Measurements from ENCODE around the gene GCKR. TPM values are rescaled to one million over a fixed set of nuclear protein-coding genes. Genes with fewer than 3 reads are reported as not detected.

The GCKR gene, protein sequence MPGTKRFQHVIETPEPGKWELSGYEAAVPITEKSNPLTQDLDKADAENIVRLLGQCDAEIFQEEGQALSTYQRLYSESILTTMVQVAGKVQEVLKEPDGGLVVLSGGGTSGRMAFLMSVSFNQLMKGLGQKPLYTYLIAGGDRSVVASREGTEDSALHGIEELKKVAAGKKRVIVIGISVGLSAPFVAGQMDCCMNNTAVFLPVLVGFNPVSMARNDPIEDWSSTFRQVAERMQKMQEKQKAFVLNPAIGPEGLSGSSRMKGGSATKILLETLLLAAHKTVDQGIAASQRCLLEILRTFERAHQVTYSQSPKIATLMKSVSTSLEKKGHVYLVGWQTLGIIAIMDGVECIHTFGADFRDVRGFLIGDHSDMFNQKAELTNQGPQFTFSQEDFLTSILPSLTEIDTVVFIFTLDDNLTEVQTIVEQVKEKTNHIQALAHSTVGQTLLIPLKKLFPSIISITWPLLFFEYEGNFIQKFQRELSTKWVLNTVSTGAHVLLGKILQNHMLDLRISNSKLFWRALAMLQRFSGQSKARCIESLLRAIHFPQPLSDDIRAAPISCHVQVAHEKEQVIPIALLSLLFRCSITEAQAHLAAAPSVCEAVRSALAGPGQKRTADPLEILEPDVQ
- total RNA-seq, result not detected
- not detected for polyA plus RNA-seq
- 0.67 reads per million for total RNA-seq

GRCh38 chr2:27496357-27497287 lies at the start of gene GCKR:
GCKR (plus strand) TSS chr2:27496839; CDS start chr2:27496905, 66 bp downstream.
- peaks cover 46 to 62% (median 51%) of the 10 kb centered on the region in 5 donors for H3K27me3 Mint-ChIP-seq

GRCh38 chr2:27448381-27448780 lies 48.3 kb upstream of the GCKR start:
- H3K4me3 Mint-ChIP-seq, result no peak overlapping the region
- no peak for ATAC-seq
- Histone ChIP-seq H3K27ac (ENCODE audit: low read depth, low read length) (no peak overlapping the region), H3K36me3 (ENCODE audit: control insufficient read depth in 2 of 3, insufficient read depth in 3 of 3, low read length in 3 of 3) (peaks cover 0 to 41% (median 0%) of the 10 kb centered on the region in 3 experiments), H3K4me1 (ENCODE audit: control insufficient read depth in 2 of 2, insufficient read depth in 2 of 2, low read length in 2 of 2) (no peaks in the 10 kb centered on the region), H3K4me3 (ENCODE audit: low read length) (no peak overlapping the region), H3K27me3 (ENCODE audit: control insufficient read depth in 2 of 2, insufficient read depth in 2 of 2, low read length in 2 of 2) (no peaks in the 10 kb centered on the region), H3K9me3 (ENCODE audit: control insufficient read depth in 2 of 3, low read length in 3 of 3) (no peaks in the 10 kb centered on the region)
- peaks cover under 1 to 38% (median 6%) of the 10 kb centered on the region in 5 donors for H3K36me3 Mint-ChIP-seq
- ChIA-PET CTCF (interaction anchor here (1.0 kb wide), 1 partner anchor 234 kb away, joined by 8 read pairs; no protein-coding TSS in a partner anchor), POLR2A (no interaction called here)
- H3K27me3 Mint-ChIP-seq, result no peaks in the 10 kb centered on the region
- DNase-seq, result no peak
- intact Hi-C loops (cut with micrococcal nuclease), result no loop called here
- H3K27ac Mint-ChIP-seq, result peak overlapping the region in 1 of 9 donors; percentile 8
- H3K9me3 Mint-ChIP-seq, result no peaks in the 10 kb centered on the region
- H3K4me1 Mint-ChIP-seq, result peaks cover 0 to 9% (median 7%) of the 10 kb centered on the region in 7 donors

More at GRCh38 chr2:27496357-27497287, at the start of gene GCKR:
- H3K36me3 ChIP-seq (ENCODE audit: control insufficient read depth in 2 of 3, insufficient read depth in 3 of 3, low read length in 3 of 3), result no peaks in the 10 kb centered on the region
- peaks cover 0 to 4% of the 10 kb centered on the region in 2 donors for H3K4me1 ChIP-seq (ENCODE audit: control insufficient read depth in 2 of 2, insufficient read depth in 2 of 2, low read length in 2 of 2)
- peak; percentile 69 for ATAC-seq
- H3K9me3 Mint-ChIP-seq, result peaks cover 0 to 2% (median 0%) of the 10 kb centered on the region in 11 donors
- ChIA-PET CTCF (no interaction called here), POLR2A (no interaction called here)
- H3K36me3 Mint-ChIP-seq, result peaks cover 0 to 5% (median 0%) of the 10 kb centered on the region in 5 donors
- H3K27ac ChIP-seq (ENCODE audit: low read depth, low read length), result no peak within 1 kb of the TSS
- DNase-seq, result no peak
- H3K4me3 ChIP-seq (ENCODE audit: low read length), result no peak within 1 kb of the TSS
- intact Hi-C loops (cut with micrococcal nuclease), result no loop called here
- peaks cover 6 to 17% (median 8%) of the 10 kb centered on the region in 7 donors for H3K4me1 Mint-ChIP-seq
- no peak within 1 kb of the TSS for H3K27ac Mint-ChIP-seq
- H3K4me3 Mint-ChIP-seq, result peak within 1 kb of the TSS; percentile 36 to 87 (median 72)
- H3K9me3 ChIP-seq (ENCODE audit: control insufficient read depth in 2 of 3, low read length in 3 of 3), result no peaks in the 10 kb centered on the region
- peaks cover 7 to 9% of the 10 kb centered on the region in 2 donors for H3K27me3 ChIP-seq (ENCODE audit: control insufficient read depth in 2 of 2, insufficient read depth in 2 of 2, low read length in 2 of 2)

DNA sequence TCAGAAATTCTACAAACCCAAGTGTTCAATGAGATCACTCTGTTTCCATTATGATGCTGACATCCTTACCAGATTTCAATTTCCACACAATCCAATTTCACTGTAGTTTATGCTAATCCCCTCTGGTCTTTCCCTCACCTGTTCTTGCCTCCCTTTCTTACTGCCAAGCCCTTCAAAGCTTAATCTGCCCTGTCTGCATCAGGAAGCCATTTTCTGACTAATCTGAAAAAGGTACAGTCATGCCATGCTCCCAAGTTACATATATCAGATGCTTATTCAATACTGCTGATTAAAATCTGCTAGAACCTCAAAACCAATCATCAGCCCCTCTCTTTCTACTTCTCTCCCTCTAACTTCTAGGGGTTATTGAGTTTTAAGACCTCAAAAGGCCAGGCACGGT lies 45.5 kb upstream of the GCKR start:
- POLR2A ChIA-PET, result no interaction called here
- H3K4me1 ChIP-seq (ENCODE audit: control insufficient read depth in 2 of 2, insufficient read depth in 2 of 2, low read length in 2 of 2), result no peaks in the 10 kb centered on the region
- Mint-ChIP-seq H3K27me3 (no peaks in the 10 kb centered on the region), H3K4me1 (peaks cover 0 to 4% (median 3%) of the 10 kb centered on the region in 7 donors), H3K9me3 (no peaks in the 10 kb centered on the region), H3K36me3 (peaks cover 0 to 50% (median 11%) of the 10 kb centered on the region in 5 donors), H3K27ac (peak overlapping the region in 2 of 9 donors; percentile 6 to 33), H3K4me3 (no peak overlapping the region)
- DNase-seq (no peak), ATAC-seq (no peak)
- H3K27ac ChIP-seq (ENCODE audit: low read depth, low read length), result no peak overlapping the region
- H3K27me3 ChIP-seq (ENCODE audit: control insufficient read depth in 2 of 2, insufficient read depth in 2 of 2, low read length in 2 of 2), result no peaks in the 10 kb centered on the region
- peaks cover 0 to 41% (median 0%) of the 10 kb centered on the region in 3 experiments for H3K36me3 ChIP-seq (ENCODE audit: control insufficient read depth in 2 of 3, insufficient read depth in 3 of 3, low read length in 3 of 3)
- no peak overlapping the region for H3K4me3 ChIP-seq (ENCODE audit: low read length)
- CTCF ChIA-PET, result no interaction called here
- intact Hi-C loops (cut with micrococcal nuclease), result no loop called here
- no peaks in the 10 kb centered on the region for H3K9me3 ChIP-seq (ENCODE audit: control insufficient read depth in 2 of 3, low read length in 3 of 3)

GRCh38 chr2:27453968-27454367 lies 42.7 kb upstream of the GCKR start:
- peaks cover 0 to 48% (median 0%) of the 10 kb centered on the region in 3 experiments for H3K36me3 ChIP-seq (ENCODE audit: control insufficient read depth in 2 of 3, insufficient read depth in 3 of 3, low read length in 3 of 3)
- Mint-ChIP-seq H3K36me3 (peaks cover 2 to 53% (median 7%) of the 10 kb centered on the region in 5 donors), H3K4me1 (peaks cover 0 to 3% (median 0%) of the 10 kb centered on the region in 7 donors), H3K27me3 (no peaks in the 10 kb centered on the region), H3K27ac (no peak overlapping the region), H3K9me3 (no peaks in the 10 kb centered on the region), H3K4me3 (no peak overlapping the region)
- H3K27me3 ChIP-seq (ENCODE audit: control insufficient read depth in 2 of 2, insufficient read depth in 2 of 2, low read length in 2 of 2), result no peaks in the 10 kb centered on the region
- H3K27ac ChIP-seq (ENCODE audit: low read depth, low read length), result no peak overlapping the region
- ChIA-PET CTCF (no interaction called here), POLR2A (interaction anchor here (0.5 to 0.6 kb wide), 2 partner anchors 51 to 152 kb away, joined by 3 read pairs; no protein-coding TSS in a partner anchor)
- H3K4me3 ChIP-seq (ENCODE audit: low read length), result no peak overlapping the region
- intact Hi-C loops (cut with micrococcal nuclease), result no loop called here
- ATAC-seq (no peak), DNase-seq (no peak)
- no peaks in the 10 kb centered on the region for H3K9me3 ChIP-seq (ENCODE audit: control insufficient read depth in 2 of 3, low read length in 3 of 3)
- no peaks in the 10 kb centered on the region for H3K4me1 ChIP-seq (ENCODE audit: control insufficient read depth in 2 of 2, insufficient read depth in 2 of 2, low read length in 2 of 2)

DNA sequence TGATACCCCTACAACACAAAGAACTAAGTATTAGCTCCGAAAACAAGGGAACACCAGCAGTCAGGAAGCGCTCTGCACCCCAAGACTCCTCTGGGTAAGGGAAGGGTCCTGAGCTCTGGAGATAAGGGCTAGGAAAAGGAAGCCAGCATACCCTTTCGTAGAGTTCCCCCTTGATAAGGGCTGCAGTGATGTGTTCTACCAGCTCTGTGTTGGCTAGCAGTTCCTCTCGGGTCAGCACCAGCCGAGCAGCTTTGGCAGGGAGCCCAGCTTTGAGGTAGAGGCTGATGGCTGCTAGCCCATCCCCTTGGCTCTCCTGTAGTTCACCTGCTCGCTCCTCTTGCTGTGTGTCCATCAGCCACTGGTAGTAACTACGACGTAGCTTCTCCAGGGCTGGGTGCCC lies 35.5 kb upstream of the GCKR start:
- intact Hi-C loops (cut with micrococcal nuclease), result no loop called here
- ChIA-PET POLR2A (no interaction called here), CTCF (no interaction called here)
- H3K36me3 Mint-ChIP-seq, result peaks cover 0 to 48% (median 19%) of the 10 kb centered on the region in 5 donors
- H3K36me3 ChIP-seq (ENCODE audit: control insufficient read depth in 2 of 3, insufficient read depth in 3 of 3, low read length in 3 of 3), result peaks cover 0 to 28% (median 5%) of the 10 kb centered on the region in 3 experiments
- H3K4me3 Mint-ChIP-seq, result no peak overlapping the region
- H3K9me3 ChIP-seq (ENCODE audit: control insufficient read depth in 2 of 3, low read length in 3 of 3), result no peaks in the 10 kb centered on the region
- no peaks in the 10 kb centered on the region for H3K27me3 ChIP-seq (ENCODE audit: control insufficient read depth in 2 of 2, insufficient read depth in 2 of 2, low read length in 2 of 2)
- H3K27ac Mint-ChIP-seq, result no peak overlapping the region
- H3K27me3 Mint-ChIP-seq, result no peaks in the 10 kb centered on the region
- peaks cover 0 to 1% (median 0%) of the 10 kb centered on the region in 11 donors for H3K9me3 Mint-ChIP-seq
- no peak for DNase-seq
- H3K4me3 ChIP-seq (ENCODE audit: low read length), result no peak overlapping the region
- H3K27ac ChIP-seq (ENCODE audit: low read depth, low read length), result no peak overlapping the region
- ATAC-seq, result no peak
- peaks cover 0 to 3% (median 0%) of the 10 kb centered on the region in 7 donors for H3K4me1 Mint-ChIP-seq
- H3K4me1 ChIP-seq (ENCODE audit: control insufficient read depth in 2 of 2, insufficient read depth in 2 of 2, low read length in 2 of 2), result no peaks in the 10 kb centered on the region

GRCh38 chr2:27464443-27464842 lies 32.2 kb upstream of the GCKR start:
- no peaks in the 10 kb centered on the region for H3K27me3 Mint-ChIP-seq

More at GRCh38 chr2:27464443-27464842, 32.2 kb upstream of the GCKR start:
- ATAC-seq (no peak), DNase-seq (no peak)
- H3K36me3 ChIP-seq (ENCODE audit: control insufficient read depth in 2 of 3, insufficient read depth in 3 of 3, low read length in 3 of 3), result peaks cover 0 to 8% (median 5%) of the 10 kb centered on the region in 3 experiments
- Mint-ChIP-seq H3K9me3 (peaks cover 0 to 1% (median 0%) of the 10 kb centered on the region in 11 donors), H3K27ac (no peak overlapping the region), H3K36me3 (peaks cover 0 to 31% (median 11%) of the 10 kb centered on the region in 5 donors), H3K4me3 (no peak overlapping the region), H3K4me1 (no peaks in the 10 kb centered on the region)
- H3K9me3 ChIP-seq (ENCODE audit: control insufficient read depth in 2 of 3, low read length in 3 of 3), result no peaks in the 10 kb centered on the region
- CTCF ChIA-PET, result no interaction called here
- H3K4me3 ChIP-seq (ENCODE audit: low read length), result no peak overlapping the region
- POLR2A ChIA-PET, result no interaction called here
- no peaks in the 10 kb centered on the region for H3K4me1 ChIP-seq (ENCODE audit: control insufficient read depth in 2 of 2, insufficient read depth in 2 of 2, low read length in 2 of 2)
- H3K27ac ChIP-seq (ENCODE audit: low read depth, low read length), result no peak overlapping the region
- intact Hi-C loops (cut with micrococcal nuclease), result no loop called here
- H3K27me3 ChIP-seq (ENCODE audit: control insufficient read depth in 2 of 2, insufficient read depth in 2 of 2, low read length in 2 of 2), result no peaks in the 10 kb centered on the region

All from naive thymus-derived CD4-positive, alpha-beta T cell (primary cell).